Measurements from ENCODE around the gene PUSL1.

GRCh38 chr1:1318777-1319645 is 10.6 kb downstream of the PUSL1 start:
- TF ChIP-seq ZNF710 (CRISPR knock-in tag; IDR thresholded peaks at IDR 0.05; ENCODE audit: borderline replicate concordance) (no peak), HNRNPUL1 (IDR thresholded peaks at IDR 0.05; ENCODE audit: low read depth, low read length) (no peak), SP2 (CRISPR knock-in tag; IDR thresholded peaks at IDR 0.05) (no peak), YY1 (IDR thresholded peaks at IDR 0.05; ENCODE audit: insufficient read depth, insufficient replicate concordance, low read depth, low read length) (no peak), ESRRA (CRISPR knock-in tag; IDR thresholded peaks at IDR 0.05; ENCODE audit: low read depth) (no peak), POLR2AphosphoS5 (IDR thresholded peaks at IDR 0.05; ENCODE audit: low read depth, low read length) (no peak)
- TF ChIP-seq, protein P1, sequence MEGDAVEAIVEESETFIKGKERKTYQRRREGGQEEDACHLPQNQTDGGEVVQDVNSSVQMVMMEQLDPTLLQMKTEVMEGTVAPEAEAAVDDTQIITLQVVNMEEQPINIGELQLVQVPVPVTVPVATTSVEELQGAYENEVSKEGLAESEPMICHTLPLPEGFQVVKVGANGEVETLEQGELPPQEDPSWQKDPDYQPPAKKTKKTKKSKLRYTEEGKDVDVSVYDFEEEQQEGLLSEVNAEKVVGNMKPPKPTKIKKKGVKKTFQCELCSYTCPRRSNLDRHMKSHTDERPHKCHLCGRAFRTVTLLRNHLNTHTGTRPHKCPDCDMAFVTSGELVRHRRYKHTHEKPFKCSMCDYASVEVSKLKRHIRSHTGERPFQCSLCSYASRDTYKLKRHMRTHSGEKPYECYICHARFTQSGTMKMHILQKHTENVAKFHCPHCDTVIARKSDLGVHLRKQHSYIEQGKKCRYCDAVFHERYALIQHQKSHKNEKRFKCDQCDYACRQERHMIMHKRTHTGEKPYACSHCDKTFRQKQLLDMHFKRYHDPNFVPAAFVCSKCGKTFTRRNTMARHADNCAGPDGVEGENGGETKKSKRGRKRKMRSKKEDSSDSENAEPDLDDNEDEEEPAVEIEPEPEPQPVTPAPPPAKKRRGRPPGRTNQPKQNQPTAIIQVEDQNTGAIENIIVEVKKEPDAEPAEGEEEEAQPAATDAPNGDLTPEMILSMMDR (CRISPR knock-in tag; IDR thresholded peaks at IDR 0.05): no peak

Measured in HepG2 (cell line).